Esophagus mucosa (tissue), 1 donor: ENCODE data around the gene KRTAP2-1. TPM values are rescaled to one million over a fixed set of nuclear protein-coding genes. Genes with fewer than 3 reads are reported as not detected.
"Not testable (repeated sequence)": the region's sequence is repeated elsewhere in the genome, so short reads cannot be mapped to it uniquely, and the experiment has no call there.

Source experiments
- ATAC-seq: fragments of 200-7000 bp; cut with Tn5 transposase; one replicate; pipeline ENCODE4 v1.9.1; 2020
- total RNA-seq: library from RNA; stranded (reverse); gene quantifications from one replicate; pipeline ENCODE4 v1.2.4, GENCODE V29; 2023
- donor health status: DM: yes; HTN: yes; CAD: no.

The KRTAP2-1 gene, protein sequence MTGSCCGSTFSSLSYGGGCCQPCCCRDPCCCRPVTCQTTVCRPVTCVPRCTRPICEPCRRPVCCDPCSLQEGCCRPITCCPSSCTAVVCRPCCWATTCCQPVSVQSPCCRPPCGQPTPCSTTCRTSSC
- not detected for total RNA-seq

DNA sequence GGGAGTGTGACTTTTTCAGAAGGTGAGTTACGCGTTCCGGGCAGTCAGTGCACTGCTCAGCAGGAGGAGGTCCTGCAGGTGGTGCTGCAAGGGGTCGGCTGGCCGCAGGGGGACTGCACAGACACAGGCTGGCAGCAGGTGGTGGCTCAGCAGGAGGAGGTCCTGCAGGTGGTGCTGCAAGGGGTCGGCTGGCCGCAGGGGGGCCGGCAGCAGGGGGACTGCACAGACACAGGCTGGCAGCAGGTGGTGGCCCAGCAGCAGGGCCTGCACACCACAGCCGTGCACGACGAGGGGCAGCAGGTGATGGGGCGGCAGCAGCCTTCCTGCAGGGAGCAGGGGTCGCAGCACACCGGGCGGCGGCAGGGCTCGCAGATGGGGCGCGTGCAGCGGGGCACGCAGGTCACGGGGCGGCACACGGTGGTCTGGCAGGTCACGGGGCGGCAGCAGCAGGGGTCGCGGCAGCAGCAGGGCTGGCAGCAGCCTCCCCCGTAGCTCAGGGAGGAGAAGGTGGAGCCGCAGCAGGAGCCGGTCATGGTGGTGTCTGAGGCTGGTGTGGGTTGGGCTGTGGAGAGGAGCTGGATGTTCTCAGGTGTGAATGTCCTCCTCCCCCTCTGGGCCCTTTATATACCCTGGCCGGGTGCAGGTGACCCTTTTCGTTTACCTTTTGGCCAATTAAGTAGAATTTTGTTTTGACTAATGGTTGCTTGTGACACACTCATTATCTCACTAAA is at the start of gene KRTAP2-1:
KRTAP2-1 (minus strand) TSS at position 582 of the 731 bp plus-strand sequence; CDS start at position 533, 49 bp downstream.
- peak; percentile 10 for ATAC-seq

DNA sequence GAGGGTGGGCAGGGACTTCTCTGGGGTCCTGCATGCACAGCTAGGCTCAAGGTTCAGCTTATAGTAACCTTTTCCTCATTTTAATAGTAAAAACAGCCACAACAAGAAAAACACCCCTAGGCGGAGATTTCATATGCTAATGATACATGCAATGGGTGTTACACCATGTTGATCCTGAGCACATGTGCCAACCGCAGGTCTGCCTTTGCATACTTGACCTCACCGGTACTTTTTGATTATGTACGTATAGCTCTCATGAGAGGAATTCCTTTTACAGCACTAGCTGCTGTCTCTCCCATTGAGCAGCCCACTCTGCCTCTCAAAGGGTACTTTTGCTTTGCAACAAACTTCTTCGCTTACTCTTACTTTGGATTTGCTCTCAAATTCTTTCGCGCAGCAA is 48.9 kb upstream of the KRTAP2-1 start:
- no peak for ATAC-seq

DNA sequence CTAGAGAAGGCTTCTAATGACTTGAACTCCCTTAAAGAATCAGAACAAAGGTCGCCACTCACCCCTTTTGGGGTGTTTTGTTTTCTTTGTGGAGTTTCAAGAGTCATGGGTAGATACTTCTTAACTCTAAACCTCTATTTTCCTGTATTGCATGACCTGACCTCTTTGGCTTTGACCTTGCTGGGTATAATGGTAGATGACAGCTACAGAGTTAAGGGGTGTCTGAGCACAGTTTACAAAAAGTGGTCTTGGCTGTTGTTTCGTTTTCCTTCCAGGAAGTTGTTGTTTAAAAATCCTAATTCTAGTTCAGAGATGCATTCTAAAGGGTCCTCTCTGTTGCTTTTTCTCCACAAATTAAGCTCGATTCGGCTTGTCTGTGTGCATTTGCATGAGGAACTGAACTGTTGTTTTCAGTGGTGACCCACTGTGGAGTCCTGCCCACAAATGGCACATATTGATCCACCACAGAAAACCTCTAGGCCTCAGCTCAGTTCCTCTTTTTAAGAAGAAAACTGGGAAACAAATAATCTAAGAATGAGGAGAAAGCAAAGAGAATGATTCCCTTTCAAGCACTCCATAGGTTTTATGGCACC is 41.7 kb upstream of the KRTAP2-1 start:
- ATAC-seq = not testable (repeated sequence)

DNA sequence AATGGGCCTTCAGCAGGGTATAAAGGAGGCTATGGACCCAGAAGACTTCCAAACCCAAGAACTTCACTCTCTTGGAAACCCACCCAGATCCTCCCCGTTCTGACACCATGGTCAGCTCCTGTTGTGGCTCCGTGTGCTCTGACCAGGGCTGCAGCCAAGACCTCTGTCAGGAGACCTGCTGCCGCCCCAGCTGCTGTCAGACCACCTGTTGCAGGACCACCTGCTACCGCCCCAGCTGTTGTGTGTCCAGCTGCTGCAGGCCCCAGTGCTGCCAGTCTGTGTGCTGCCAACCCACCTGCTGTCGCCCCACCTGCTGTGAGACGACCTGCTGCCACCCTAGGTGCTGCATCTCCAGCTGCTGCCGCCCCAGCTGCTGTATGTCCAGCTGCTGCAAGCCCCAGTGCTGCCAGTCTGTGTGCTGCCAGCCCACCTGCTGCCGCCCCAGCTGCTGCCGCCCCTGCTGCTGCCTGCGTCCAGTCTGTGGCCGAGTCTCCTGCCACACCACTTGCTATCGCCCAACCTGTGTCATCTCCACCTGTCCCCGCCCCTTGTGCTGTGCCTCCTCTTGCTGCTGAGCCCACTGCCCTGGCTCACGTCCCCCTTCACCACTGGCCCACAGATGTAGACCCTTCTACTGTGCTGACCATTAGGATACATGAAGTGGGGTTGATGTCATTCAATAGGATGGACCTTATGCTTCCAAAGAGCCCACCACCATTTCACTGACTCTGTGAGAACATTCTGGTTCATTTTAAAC is 37.2 kb upstream of the KRTAP2-1 start, which contains the start of gene KRTAP4-7:
KRTAP4-7 (plus strand) TSS at position 51 of the 757 bp plus-strand sequence; CDS start at position 108, 57 bp downstream.
- not testable (repeated sequence) for ATAC-seq

DNA sequence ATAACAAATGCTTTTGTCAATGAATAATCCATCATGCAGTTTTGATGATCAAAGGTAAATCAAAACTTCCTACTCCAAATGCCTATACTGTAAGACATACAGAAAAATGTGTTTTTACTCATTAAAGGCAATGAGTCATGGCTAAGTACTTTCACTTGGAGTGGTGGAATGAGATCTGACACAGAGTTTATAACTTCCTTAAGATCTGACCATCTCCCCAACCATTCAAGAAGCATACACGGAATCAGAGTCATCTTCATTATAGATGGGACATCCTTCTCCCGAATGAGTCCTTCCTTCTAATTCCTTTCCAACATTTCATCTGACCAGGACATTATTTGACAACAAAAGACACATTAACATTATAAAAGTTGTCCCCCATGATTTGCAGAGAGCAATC is 36.3 kb upstream of the KRTAP2-1 start:
- peak; percentile 52 for ATAC-seq

DNA sequence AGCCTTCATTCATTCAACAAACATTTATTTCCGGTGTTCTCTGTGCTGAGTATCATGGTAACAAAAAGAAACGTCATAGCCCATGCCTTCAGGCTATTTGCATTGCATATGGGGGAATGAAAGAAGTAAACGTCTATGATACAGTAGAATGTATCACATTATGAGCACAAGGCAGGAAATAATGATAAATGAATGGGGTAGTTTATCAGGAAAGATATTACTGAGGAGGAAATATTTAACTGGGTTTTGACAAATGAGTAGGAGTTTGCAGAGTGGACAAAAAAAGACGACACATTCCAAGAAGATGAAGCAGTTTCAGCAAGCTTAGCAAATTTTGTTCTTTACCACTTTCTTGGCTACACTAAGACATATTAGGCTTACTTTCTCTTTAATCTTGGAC is 35.5 kb upstream of the KRTAP2-1 start:
- no peak for ATAC-seq

DNA sequence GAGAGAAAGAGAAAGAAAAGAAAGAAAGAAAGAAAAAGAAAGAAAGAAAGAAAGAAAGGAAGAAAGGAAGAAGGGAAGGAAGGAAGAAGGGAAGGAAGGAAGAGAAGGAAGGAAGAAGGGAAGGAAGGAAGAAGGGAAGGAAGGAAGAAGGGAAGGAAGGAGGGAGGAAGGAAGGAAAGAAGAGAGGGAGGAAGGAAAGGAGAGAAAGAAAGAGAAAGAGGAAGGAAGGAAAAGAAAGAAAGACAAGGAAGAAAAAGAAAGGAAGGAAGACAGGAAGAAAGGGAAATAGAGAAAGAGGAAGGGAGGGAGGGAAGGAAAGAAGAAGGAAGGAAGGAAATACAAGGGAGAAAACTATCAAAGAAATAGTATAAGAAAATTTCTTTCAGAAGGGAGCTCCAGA is 29.7 kb upstream of the KRTAP2-1 start:
- no peak for ATAC-seq

DNA sequence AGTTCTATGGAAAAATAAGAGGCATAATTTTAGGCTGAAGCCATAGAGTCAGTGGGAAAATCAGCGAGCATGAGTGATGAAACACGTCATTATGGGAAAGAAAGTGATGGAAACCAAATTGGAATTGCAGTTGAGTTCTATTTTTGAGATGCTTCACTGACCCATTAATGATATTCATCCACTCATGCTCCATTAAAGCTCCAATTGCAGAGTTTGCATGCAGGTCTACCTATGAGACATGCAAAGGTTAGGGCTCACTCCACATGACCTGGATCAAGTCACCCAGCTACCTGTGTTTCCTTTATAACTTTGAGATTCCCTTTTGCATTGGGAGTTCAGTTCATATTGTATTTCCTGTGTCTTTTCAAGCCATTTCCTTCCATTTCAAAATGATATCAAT is 26.6 kb upstream of the KRTAP2-1 start:
- ATAC-seq = no peak

DNA sequence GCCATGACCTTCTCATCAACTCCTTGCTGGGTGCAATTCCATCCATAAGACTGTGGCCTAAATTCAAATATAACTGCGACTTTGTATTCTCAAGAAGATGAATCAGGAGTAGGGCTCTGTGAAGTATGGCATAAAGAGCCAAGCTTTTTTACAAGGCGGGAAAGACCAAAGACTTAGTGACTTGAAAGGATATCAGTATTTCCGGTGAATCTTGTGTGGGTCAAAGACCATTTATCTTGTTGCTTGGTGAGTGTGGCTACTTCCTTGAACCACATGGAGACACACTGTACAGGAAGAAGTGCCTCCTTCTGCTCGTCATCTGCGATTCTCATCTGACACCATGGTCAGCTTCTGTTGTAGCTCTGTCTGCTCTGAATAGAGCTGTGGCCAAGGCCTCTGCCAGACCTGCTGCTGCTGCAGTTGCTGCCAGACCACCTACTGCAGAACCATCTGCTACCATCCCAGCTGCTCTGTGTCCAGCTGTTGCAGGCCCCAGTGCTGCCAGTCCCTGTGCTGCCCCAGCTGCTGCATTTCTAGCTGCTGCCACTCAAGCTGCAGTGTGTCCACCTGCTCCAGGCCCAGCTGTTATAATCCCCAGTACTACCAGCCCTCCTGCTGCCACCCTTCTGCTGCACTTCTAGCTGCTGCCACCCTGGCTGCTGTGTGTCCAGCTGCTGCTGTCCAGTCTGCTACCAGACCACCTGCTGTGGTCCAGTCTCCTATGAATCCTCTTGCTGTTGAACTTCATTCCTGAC is 24.7 kb upstream of the KRTAP2-1 start:
- ATAC-seq = no peak

DNA sequence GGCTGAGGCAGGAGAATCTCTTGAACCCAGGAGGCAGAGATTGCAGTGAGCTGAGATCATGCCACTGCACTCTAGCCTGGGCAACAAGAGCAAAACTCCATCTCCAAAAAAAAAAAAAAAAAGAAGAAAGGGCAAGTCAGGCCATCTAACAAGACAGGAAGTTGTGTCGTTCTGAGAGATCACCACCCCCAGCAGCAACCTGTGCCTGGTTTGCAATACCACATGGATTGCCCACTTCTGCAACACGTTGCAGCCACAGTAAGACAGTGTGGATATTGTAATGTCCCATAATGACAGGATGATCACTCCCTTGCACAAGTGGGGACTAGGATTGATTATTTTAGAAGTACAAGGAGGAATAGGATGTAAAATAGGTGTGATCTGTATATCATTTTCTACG is 21.9 kb upstream of the KRTAP2-1 start:
- no peak for ATAC-seq

DNA sequence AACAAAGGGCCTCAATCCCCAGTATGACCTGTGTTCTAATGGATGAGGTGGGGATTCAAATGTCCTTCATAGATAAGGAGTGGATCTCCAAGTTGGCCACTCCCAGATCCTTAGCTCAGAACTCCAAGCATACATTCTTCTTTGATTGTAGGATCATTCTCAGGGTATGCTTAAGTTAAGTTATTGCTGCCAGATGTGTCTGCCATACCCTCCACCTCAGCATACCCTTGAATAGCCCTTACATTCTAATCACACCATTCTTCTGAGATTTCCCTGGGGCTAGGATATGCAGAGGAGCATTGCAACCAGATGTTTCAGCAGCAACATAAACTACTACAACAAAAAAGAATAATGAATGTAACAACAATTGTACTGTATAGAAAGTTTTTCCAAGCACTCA is 20.2 kb upstream of the KRTAP2-1 start:
- ATAC-seq = no peak

DNA sequence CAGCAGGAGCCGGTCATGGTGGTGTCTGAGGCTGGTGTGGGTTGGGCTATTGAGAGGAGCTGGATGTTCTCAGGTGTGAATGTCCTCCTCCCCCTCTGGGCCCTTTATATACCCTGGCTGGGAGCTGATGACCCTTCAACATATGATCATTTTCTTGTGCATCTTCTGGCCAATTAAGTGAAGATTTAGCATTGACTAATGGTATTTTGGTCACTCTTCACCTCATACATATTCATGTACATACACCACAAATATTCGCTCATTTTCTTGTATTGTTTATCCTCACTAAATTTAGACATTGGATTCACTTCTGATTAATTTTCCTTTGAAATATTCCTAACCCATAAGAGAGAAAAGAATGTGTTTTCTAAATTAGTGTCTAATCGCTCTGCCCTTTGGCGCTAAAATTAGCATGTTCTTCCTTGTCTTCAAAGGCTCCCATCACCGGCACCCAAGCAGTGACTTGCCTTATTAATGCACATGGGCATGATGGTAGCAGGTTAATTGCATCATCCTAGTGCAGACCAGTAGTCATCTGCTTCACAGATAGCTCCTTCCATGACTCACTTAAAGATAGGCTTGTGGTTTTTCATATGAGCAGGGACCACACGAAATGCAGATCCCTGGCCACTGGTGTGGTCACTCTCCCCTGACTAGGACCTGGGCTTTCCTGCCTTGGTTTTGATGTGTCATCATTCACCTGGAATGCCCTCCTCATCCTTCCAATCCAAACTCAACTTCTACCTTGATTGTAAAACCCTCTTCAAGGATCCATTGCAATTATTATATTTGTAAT is 18.9 kb upstream of the KRTAP2-1 start, which contains the start of gene KRTAP2-4:
KRTAP2-4 (minus strand) TSS at position 51 of the 796 bp plus-strand sequence; CDS start at position 17, 34 bp downstream.
- ATAC-seq = peak; percentile 60

DNA sequence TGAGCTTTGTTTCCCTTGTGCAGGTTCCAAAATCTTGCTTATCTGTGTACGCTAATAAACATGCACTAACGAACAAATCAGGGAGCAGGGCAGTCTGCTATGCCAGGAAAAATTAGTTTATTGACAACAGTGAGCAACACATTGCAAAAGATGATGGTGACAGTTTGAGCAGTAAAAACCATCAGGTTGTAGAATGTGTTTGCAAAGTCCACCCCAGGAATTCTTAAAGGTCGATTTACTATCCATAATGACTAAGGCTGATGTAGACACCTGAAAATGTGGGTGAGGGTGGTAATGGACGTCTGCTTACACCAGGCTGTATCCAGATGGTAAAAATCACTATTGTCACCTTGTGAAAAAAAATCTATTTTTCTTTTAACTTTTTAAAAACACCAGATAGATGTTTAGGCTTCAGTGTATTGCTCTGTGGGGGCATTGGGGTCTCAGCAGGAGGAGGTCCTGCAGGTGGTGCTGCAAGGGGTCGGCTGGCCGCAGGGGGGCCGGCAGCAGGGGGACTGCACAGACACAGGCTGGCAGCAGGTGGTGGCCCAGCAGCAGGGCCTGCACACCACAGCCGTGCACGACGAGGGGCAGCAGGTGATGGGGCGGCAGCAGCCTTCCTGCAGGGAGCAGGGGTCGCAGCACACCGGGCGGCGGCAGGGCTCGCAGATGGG is 18.0 kb upstream of the KRTAP2-1 start:
- peak; percentile 17 for ATAC-seq

DNA sequence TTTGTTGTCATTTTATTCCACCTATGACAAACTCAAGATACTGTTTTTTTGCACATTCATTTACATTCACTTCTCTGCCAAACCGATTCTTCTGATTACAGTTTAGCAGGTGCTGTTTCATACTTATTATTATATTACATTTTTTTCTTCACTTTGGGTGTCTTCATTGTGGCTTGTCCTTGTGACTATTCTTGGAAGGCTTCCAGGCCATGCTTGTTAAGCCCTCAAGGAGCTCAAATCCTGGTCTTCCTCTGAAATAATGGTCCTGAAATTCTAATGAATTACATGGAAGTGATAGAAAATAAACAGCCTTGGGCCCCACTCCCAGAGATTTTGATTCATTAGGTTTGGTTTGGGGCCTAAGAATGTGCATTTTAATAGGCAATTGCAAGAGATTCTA is 17.2 kb upstream of the KRTAP2-1 start:
- no peak for ATAC-seq

DNA sequence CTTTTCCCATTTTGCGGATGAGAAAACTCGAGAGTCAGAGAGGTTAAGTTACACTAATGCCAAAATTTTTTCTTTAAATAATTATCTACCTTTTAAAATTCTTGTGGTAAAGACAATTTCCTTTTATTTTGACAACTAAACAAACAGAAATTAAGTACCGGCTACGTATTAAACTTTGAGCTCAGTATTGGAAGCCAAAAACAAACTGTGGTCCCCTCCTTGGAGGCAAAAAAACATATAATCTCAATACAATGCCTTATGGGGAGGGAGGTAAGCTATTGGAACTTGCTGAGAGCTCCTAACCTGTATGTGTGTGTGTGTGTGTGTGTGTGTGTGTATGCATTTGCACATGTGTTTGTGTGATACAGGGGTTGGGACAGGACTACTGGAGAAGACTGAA is 16.3 kb upstream of the KRTAP2-1 start:
- no peak for ATAC-seq

DNA sequence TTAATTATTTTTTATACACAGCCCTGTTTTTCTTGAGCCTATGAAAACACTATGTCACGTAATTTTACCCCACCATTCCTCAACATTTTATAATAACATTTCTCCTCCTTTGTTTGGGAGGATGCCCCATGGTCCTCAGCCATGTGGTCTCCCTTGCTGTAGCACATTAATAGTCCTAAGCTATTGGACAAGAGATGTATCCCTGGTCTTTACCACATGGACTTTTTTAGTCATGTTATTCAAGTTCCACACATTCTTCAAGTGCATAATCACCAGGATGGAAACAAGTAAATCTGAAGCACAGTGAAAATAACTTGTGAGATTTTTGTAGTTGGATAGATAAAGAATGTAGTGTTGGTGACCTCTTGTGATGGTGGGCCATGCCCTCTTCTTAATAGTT is 14.8 kb upstream of the KRTAP2-1 start:
- ATAC-seq = no peak

DNA sequence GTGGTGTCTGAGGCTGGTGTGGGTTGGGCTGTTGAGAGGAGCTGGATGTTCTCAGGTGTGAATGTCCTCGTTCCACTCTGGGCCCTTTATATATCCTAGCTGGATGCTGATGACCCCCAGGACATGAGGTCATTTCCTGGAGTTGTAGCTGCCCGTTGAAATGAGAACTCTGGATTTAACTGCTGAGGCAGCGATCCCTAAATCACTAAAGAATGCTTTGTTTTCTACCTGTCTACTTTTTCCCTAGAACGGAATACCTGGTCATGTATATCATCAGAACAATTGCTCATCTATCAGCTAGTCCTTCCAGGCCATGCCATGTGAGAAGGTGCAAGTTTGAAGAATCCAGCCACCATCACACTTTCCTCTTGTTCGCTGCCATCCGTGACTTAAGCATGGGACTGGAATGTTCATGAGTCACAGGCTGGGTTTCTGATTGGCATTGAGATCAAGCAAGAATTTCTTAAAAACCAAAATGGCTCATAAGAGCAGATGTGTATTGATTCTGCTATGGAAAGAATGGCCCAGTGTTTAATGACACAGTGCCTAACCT is 13.0 kb upstream of the KRTAP2-1 start, which contains the start of gene KRTAP2-3:
KRTAP2-3 (minus strand) TSS at position 63 of the 553 bp plus-strand sequence. CDS start 64 bp downstream, outside the sequence.
- peak; percentile 8 for ATAC-seq

DNA sequence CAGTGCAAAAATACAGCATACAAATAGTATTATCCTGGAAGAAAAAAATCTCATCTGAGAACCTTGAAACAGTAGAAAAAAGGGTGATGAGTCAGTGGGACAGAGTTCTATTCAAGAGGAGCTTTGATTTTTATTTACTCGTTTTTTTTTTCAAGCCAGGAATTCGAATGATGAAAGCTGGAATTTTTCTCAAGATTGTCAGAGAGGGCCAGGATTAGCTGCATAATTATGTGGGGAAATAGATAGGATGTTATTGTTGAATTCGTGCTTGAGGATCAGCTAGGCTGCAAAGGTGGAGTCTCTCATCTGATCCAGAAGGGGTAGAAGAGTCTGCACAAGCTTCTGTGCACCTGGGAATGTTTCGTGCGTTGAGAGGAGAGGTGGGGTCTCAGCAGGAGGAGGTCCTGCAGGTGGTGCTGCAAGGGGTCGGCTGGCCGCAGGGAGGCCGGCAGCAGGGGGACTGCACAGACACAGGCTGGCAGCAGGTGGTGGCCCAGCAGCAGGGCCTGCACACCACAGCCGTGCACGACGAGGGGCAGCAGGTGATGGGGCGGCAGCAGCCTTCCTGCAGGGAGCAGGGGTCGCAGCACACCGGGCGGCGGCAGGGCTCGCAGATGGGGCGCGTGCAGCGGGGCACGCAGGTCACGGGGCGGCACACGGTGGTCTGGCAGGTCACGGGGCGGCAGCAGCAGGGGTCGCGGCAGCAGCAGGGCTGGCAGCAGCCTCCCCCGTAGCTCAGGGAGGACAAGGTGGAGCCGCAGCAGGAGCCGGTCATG is 12.3 kb upstream of the KRTAP2-1 start:
- not testable (repeated sequence) for ATAC-seq

DNA sequence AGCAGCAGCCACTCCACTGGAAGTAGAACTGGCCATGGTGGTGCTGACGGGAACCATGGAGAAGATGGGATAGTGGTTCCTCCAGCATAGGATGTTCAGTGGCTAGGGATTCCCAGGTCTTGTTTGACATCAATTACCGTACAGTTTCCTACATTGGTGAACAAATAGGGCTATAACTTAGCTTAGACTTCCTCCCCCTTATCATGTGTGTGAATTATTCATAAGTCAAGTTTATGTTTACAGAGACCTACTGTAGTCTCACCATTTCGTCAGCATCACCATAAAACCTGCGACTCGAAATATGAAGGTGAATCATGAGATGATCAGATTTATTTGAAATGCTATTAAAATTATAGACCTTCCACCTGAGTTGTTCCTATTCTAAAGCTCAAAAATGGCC is 11.6 kb upstream of the KRTAP2-1 start:
- no peak for ATAC-seq

DNA sequence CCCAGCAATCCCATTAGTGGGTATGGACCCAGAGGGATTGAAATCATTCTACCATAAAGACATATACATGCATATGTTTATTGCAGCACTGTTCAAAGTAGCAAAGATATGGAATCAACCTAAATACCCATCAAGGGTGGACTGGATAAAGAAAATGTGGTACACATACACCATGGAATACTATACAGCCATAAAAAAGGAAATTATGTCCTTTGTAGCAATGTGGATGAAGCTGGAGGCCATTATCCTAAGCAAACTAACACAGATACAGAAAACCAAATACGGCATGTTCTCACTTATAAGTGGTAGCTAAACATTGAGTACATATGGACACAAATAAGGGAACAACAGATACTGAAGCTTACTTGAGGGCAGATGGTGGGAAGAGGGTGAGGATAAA is 10.4 kb upstream of the KRTAP2-1 start:
- ATAC-seq = no peak
